ENCODE results near the gene ANXA2R.
"Not testable (repeated sequence)": the region's sequence is repeated elsewhere in the genome, so short reads cannot be mapped to it uniquely, and the experiment has no call there.

ANXA2R gene, protein sequence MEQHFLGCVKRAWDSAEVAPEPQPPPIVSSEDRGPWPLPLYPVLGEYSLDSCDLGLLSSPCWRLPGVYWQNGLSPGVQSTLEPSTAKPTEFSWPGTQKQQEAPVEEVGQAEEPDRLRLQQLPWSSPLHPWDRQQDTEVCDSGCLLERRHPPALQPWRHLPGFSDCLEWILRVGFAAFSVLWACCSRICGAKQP

DNA sequence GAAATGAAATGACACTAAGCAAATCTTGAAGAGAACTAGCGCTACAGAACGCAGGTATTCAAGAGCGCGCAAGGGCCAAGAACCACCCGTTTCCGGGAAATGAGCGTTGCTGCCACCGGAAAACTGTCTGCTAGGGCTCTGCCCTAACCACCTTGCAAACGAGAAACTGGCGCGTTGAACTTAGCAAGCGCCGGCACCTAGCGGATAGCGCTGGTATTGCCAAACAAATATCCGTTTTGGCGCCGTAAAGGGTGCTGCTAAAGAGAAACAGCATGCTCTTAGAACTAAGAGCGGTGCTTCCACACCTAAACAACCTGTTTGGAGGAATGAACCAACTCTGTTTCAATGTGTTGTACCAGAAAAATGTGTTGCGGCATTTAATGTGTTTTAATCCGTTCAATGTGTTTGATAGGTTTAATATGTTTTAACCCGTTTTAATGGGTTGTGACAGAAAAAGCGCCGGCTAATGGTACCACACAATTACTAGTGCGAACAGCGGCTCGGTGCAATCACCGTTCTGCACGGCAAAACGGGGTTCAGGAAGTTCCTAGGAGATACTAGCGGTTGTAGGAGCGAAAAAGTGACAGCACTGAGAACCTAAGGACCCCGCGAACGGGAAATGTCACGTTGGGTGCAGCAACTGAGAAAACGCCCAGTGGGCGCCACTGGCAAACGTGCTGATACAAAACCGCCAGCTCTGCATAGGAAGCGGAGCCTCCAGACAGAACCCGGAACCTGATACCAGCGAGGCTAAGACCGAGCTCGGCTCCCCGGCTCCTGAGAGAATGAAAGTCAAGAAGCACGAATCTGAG lies at the start of gene ANXA2R:
Gene ANXA2R (minus strand): TSS at position 33 of the 812 bp plus-strand sequence. CDS start 273 bp downstream, outside the sequence.
- peak; percentile 93 for DNase-seq (ENCODE audit: low read depth)

DNA sequence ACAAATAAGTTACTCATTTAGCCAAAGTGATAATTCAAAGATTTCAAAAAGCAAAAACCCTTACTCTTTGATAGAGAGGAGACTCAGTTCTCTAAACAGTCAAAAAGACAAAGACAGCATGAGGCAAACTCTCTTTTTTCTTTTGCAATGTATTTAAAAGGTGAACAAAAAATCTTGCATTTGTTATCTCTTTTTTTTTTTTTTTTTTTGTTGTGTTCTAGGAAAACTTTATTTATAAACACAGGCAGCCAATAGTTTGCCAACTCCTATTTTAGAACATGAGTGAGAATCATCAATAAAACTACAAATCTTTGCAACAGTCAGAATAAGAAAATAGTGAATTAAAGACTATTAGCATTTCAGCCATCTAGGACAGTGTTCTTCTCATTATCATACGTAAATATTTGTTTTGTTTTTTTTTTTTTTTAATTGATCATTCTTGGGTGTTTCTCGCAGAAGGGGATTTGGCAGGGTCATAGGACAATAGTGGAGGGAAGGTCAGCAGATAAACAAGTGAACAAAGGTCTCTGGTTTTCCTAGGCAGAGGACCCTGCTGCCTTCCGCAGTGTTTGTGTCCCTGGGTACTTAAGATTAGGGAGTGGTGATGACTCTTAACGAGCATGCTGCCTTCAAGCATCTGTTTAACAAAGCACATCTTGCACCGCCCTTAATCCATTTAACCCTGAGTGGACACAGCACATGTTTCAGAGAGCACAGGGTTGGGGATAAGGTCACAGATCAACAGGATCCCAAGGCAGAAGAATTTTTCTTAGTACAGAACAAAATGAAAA lies 46.2 kb upstream of the ANXA2R start:
- DNase-seq (ENCODE audit: low read depth): not testable (repeated sequence)

DNA sequence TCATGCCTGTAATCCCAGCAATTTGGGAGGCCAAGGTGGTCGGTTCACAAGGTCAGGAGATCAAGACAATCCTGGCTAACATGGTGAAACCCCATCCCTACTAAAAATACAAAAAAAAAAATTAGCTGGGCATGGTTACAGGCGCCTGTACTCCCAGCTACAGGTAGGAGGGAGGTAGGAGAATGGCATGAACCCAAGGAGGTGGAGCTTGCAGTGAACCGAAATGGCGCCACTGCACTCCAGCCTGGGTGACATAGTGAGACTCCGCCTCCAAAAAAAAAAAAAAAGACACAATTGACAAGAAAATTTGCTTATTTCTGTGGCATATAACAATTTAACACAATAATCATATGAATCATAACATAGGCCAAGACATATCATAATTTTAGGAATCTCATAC lies 45.3 kb upstream of the ANXA2R start:
- DNase-seq (ENCODE audit: low read depth): no peak

DNA sequence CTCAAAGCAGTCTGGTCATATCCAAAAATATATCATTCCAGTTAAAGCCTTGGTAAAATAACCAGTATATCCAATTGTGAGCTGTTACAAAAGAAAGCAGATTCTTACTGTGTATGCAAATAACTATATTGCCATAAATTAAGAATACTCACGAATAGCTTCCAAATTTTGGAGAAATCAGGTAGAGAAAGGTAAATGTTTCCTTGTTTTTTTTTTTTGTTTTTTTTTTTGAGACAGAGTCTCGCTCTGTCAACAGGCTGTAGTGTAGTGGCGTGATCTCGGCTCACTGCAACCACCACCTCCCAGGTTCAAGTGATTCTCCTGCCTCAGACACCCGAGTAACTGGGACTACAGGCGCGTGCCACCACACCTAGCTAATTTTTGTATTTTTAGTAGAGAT lies 44.3 kb upstream of the ANXA2R start:
- not testable (repeated sequence) for DNase-seq (ENCODE audit: low read depth)

DNA sequence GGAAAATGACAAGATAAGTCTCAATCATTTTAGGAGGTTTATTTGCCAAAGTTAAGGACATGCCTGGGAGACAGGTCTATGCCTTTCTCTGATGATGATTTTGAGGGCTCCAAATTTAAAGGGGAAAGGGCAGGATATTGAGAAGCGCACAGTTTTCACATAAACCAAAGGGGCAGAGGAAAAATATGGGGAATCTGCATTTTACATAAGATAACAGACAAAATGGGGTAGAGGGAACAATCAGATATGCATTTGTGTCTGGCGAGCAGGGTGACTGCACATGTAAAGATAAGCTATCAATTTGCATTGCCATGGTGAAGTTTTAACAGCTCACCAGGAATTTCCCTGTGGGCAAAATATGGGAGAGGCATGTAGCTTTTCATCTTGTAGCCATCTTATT lies 41.2 kb upstream of the ANXA2R start:
- not testable (repeated sequence) for DNase-seq (ENCODE audit: low read depth)

DNA sequence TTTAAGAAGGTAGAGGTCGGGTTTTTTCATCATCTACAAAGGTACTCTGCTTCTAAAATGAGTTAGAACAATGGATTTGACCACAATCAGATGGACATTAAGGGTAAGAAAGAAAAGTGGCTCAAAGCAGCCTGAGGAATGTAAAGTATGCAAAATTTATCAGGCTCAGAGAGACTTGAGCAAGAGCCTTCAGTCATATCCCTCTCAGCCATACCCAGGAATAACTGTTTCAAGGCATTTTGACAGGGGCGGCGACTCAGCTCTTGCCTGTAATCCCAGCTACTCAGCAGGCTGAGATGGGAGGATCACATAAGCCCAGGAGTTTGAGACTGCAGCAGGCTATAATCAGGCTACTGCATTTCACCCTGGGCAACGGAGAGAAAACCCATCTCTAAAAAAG lies 38.8 kb upstream of the ANXA2R start:
- no peak for DNase-seq (ENCODE audit: low read depth)

DNA sequence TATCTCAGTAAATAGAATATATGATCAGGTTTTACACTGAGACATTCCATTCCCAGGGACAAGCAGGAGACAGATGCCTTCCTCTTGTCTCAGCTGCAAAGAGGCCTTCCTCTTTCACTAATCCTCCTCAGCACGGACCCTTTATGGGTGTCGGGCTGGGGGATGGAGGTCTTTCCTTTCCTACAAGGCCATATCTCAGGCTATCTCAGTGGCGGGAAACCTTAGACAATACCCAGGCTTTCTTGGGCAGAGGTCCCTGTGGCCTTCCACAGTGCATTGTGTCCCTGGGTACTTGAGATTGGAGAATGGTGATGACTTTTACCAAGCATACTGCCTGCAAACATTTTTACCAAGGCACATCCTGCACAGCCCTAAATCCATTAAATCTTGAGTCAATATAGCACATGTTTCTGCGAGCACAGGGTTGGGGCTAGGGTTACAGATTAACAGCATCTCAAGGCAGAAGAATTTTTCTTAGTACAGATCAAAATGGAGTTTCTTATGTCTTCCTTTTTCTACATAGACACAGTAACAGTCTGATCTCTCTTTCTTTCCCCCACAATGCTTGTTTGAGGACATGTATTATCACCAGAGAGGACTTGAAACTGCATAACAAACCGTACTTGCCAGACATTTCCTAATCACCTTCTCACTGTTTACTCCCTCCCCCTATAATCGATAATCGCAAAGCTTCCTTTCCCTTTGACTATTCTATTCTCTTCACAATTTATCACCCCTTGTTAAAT lies 37.5 kb upstream of the ANXA2R start:
- DNase-seq (ENCODE audit: low read depth): not testable (repeated sequence)

DNA sequence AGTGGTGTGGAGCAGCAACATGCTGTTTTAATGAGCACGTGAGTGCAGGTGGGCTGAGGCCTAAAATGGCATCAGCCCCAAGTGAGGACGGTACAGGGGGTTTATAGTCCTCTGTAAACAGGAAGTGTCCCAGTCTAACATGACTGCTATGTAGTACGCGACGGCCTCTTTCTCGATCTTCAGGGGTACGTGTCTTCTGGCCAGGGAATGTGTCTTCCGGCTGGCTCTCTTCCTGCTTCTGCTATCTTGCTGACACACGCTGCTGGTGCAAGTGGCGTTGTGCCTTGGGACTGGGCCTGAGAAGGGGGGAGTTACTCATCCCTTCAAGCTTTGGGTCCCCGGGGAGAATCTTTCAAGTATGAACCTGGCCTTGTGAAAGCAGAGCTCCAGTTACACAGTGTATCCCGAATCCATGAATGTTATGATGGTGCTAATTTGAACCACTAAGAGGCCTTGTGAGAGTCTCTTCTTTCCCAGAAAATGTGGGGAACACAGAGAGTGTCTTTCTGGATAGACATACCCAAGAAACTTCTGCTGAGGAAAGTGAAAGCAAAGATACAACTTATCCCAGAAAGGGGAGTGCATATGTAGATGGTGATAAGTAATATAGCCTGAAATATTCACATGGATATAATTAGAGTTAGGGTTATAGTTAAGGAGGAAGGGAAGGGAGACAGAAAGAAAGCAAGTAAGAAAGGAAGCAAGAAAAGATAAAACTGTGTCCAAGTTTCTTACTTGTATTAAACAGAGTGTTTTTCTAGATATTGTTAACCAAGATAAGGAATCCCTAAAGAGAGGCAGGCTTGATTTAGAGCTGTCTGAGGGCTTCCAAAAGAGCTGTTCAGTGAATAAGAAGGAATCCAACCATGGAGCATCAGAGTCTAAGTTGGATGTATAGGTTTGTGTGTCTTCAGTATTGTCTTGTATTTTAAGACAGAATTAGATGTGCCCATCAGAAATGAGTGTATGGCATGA lies 35.5 kb upstream of the ANXA2R start:
- DNase-seq (ENCODE audit: low read depth): peak; percentile 78

DNA sequence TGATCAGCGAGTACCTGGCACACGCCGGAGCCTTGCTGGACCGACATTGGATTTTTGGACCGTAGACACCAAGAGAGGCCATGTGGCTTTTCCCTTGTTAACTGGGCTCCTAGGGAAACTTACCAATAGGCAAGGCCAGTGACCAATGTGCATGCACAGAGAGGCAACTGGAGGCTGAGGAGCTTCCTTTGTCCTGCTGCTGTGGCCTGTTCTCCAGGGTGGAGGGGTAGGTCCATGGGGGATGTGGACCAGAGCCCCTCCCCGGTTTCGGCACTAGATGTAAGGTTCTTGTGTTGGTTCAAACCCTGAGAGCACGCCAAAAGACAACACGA lies 34.8 kb upstream of the ANXA2R start:
- no peak for DNase-seq (ENCODE audit: low read depth)

DNA sequence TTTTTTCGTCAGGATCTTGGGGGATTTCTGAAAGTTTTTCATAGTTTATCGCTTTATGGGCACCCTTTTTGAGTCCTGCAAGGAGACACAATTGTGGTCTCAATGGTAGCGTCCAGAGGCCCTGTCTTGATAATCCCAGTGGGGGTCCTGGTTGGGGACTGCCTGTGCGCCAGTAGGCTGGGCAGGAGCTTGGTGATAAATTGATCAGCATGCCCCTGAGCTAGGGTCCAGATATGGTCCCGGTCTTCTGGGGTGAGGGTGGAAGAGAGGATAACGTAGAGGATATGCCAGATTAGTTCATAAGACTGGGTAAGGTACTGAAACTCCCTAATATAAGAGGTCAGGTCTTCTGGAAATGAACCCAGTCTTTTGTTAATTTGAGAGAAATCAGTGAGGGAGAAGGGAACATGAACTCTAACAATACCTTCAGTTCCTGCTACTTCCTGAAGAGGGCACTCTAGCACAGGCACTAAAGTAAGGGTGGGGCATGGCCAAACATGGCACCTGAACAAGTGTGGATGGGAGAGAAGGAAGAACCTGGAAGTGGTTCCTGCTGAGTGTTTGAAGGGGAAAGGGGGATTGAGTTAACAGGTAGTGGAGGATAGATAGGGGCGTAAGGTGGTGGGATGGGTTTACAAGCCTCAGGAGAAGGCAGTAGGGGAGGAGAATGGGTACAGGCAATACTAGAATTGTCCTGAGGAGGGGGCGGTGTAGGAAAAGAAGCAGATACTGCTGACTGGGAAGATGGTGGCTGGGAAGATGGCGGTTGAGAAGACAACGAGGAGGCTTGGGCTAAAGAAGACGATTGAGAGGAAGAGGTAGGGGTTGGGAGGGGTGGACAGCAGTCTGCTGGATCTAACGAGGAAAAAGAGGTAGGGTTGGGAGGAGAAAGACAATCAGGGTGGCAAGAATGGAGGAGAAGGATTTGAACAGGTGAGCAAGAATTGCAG lies 33.8 kb upstream of the ANXA2R start:
- no peak for DNase-seq (ENCODE audit: low read depth)

DNA sequence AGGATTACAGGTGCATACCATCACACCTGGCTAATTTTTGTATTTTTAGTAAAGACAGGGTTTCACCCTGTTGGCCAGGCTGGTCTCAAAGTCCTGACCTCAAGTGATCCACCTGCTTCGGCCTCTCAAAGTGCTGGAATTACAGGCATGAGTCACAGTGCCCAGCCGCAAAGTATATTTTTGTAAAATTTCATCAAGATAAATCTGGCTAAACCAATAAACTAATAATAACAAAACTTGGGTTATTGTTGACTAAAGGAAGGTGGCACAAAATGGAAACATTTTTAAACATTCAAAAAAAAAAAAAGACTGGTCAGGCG lies 29.2 kb upstream of the ANXA2R start:
- DNase-seq (ENCODE audit: low read depth): not testable (repeated sequence)

DNA sequence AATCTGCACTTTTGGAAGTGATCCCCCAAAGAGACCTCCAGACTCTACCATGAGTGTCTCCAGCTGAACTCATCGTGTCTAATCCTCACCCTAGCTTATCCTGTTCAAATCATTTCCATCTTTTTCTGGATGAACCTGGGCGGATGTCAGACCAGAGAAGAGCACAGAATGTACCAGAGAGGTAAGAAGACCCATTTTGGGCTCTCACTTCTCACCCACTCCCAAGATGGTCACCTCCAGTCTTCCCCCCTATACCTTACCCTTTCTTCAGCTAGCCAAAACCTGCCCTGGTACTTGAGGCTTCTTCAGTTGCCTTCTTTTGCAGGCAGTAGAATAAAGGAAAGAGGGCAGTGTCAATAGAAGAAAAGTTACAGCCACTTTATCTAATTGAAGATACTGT lies 27.9 kb upstream of the ANXA2R start:
- DNase-seq (ENCODE audit: low read depth): no peak

DNA sequence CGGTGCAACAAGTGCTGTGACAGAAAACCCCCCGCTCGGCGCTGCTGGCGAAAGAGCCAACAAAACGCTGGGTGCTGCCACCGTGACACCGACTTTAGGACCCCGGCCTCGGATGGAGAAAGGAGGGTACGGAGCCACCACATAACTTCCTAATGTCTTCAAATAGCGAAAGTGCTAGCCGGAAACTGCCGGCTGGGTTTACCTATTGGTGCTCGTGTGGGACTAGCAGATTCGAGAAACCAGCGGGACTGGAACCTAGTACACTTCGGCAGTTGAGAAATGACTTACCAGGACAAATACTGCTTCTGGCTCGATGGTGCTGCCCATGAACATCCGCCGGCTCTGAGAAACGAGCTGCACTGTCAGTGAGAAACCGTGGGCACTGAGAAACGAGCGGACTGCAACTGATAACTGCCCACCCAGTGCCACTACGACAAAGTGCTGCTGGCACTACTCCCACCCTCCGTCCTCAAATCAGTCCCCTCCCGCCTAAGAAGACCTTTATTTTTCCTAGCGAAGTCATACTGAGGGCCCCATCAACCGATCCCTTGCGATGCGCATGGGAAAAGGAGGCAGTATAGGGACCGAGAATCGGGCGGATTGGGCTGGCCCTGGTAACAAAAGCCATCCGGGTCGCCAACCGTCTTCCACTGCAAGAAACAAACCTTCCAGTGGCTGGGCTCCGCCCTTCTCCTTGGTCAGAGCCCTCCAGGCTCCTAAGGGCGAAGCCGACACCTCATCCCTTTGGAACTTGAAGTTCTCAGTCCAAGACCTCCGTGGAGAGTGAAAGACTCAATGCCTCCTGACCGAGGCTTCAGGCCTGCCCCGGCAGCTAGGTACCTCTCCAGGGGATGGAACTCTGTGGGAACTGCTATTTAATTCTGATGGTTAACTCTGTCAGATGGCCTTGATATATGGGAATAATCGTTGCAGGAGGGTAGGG lies 27.0 kb upstream of the ANXA2R start:
- no peak for DNase-seq (ENCODE audit: low read depth)

DNA sequence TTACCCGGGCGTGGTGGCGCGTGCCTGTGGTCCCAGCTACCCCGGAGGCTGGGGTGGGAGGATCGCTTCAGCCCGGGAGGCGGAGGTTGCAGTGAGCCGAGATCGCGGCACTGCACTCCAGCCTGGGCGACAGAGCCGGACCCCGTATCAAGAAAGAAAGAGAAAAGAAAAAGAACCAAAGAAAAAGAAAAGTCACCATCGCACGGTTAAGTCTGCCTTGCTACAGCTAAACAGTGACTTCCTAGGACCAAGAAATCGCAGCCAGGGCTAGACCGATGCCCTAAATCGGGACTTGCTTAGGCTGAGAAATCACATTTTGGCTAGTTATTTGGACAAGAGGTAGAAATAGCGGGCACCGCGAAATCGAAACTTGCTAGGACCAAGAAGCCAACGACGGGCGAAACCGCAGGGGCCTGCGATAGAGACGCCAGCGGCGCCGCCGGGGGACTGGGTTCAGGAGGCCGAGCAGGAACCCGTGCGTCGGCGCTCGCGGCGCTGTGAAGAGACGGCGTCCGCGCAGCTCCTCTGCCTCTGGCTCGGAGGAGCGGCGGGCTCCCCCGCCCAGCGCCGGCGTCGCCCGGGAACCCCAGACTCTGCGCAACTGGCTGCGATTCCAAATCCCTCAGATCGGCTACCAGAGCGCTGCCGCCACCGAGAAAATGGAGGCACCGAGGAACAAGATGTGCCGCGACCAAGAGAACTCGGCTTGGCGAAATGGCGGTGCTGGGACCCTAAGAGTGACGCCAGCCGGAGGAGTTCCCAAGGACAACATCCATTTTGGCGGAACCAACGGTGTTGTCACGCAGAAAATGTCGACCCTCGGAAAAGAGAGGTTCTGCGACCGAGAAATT lies 26.1 kb upstream of the ANXA2R start:
- no peak for DNase-seq (ENCODE audit: low read depth)

DNA sequence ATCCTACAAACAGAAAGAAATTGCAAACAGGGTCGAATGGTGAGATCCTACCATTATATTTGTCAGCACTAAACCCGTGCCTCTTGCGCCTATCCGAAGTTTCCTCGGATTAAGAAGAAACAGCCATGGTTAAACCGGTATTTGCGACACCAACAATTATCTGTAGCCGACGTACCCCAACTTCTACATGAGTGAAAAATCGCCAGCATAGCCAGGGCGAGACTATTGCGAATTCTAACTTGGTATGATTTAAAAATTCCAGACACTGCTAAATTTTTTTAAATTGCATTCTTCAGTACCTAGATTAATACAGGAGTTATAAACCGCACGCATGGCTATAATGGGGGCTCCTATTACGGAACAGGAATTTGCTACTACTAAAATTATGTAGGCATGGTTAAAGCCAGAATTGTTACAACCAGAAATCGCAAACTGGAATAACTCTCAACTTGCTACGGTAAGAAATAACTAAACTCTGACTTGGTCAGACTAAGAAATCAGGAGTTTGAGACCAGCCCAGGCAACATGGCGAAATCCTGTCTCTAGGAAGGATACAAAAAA lies 25.3 kb upstream of the ANXA2R start:
- DNase-seq (ENCODE audit: low read depth): no peak

DNA sequence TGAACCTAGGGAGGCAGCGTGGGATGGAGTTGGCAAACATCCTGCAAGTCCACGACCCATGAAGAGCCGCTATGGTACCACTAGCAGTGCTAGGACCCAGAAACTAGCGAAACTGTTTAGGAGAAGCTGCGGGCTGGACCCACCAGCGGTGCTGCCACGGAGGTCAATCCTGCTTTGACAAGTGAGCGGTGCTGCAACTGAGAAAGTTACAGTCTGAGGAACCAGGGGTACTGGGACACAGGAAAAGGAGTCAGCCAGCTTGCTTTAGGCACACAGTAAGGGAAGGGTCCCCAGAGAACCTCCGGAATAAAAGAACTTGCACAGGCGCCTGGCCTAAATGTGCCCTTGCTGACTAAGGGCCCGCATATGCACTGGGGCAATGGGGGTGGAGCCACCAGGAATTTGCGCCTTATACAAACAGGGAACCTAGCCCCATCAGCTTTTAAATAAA lies 23.6 kb upstream of the ANXA2R start:
- DNase-seq (ENCODE audit: low read depth): no peak

DNA sequence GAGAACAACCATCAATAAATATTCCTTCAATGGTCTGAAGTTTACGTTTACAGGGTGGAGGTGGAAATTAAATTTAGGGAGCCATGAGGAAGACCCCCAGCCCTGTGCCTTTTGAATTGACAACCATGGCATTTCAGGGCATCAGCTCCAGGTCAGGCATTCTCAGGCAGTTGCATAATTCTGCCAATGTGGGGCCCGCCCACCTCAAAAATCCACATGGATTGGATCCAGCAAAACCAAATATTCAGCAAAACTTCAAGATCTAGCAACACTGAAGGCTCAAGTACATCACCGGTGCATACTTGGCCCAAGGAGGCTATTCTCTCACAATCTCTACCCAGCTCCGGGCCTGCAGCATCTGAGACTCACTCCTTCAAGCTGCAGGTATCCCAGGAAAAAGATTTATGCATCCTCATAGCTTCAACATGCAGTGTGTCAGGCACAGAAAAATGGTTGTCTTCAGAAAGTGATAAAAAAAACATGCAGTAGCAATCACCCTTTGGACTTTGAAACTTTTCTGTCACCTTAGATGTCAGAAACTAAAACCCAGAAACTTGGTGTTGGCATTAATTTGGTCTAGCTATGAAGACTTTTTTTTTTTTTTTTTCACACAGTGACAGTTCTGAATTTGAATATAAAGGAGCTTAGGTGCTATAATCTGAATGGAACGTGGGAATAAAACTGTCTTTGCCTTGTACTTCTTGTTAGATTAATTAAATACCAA lies 21.4 kb upstream of the ANXA2R start:
- no peak for DNase-seq (ENCODE audit: low read depth)
